NCI-H1694 (cell line): ENCODE measurements around the gene FERMT2.
"Not testable (repeated sequence)": the region's sequence is repeated elsewhere in the genome, so short reads cannot be mapped to it uniquely, and the experiment has no call there.

Source experiments
- DNase-seq: peaks from one replicate; lab custom pipeline; 2025; lab: John Stamatoyannopoulos, UW

Gene FERMT2

GRCh38 chr14:52944254-52944653 lies 6.6 kb downstream of the FERMT2 start:
- no peak for DNase-seq

- DNase-seq, result no peak
These were observed 11.4 kb downstream of the FERMT2 start for GRCh38 chr14:52939427-52939826.

- DNase-seq, result no peak
These were observed 13.0 kb downstream of the FERMT2 start for GRCh38 chr14:52937869-52938268.

GRCh38 chr14:52937306-52937705 lies 13.5 kb downstream of the FERMT2 start:
- DNase-seq, result no peak

- DNase-seq, result no peak
These were observed 14.4 kb downstream of the FERMT2 start for GRCh38 chr14:52936437-52936836.

- DNase-seq, result no peak
These were observed 15.0 kb downstream of the FERMT2 start for GRCh38 chr14:52935833-52936232.

- DNase-seq, result no peak
These were observed 16.1 kb downstream of the FERMT2 start for GRCh38 chr14:52934762-52935161.

GRCh38 chr14:52929192-52929807 lies 21.6 kb downstream of the FERMT2 start:
- no peak for DNase-seq

- DNase-seq, result peak; percentile 69
These were observed 23.9 kb downstream of the FERMT2 start for GRCh38 chr14:52926953-52927352.

- no peak for DNase-seq
These were observed 26.8 kb downstream of the FERMT2 start for GRCh38 chr14:52923902-52924575.

GRCh38 chr14:52922656-52923055 lies 28.2 kb downstream of the FERMT2 start:
- no peak for DNase-seq

GRCh38 chr14:52922059-52922458 lies 28.8 kb downstream of the FERMT2 start:
- no peak for DNase-seq

GRCh38 chr14:52920411-52920810 lies 30.4 kb downstream of the FERMT2 start:
- not testable (repeated sequence) for DNase-seq

- no peak for DNase-seq
These were observed 30.9 kb downstream of the FERMT2 start for GRCh38 chr14:52919971-52920370.

GRCh38 chr14:52918486-52918885 lies 32.4 kb downstream of the FERMT2 start:
- no peak for DNase-seq

GRCh38 chr14:52917735-52918134 lies 33.1 kb downstream of the FERMT2 start:
- DNase-seq, result no peak

GRCh38 chr14:52914295-52914694 lies 36.6 kb downstream of the FERMT2 start:
- no peak for DNase-seq

- DNase-seq, result no peak
These were observed 37.6 kb downstream of the FERMT2 start for GRCh38 chr14:52913271-52913670.

- peak; percentile 24 for DNase-seq
These were observed 38.9 kb downstream of the FERMT2 start for GRCh38 chr14:52911904-52912303.

- DNase-seq, result no peak
These were observed 40.3 kb downstream of the FERMT2 start for GRCh38 chr14:52910572-52910971.

GRCh38 chr14:52907949-52908348 lies 42.9 kb downstream of the FERMT2 start:
- DNase-seq, result no peak

- DNase-seq, result no peak
These were observed 44.7 kb downstream of the FERMT2 start for GRCh38 chr14:52906141-52906601.

GRCh38 chr14:52902971-52903619 lies 47.8 kb downstream of the FERMT2 start:
- DNase-seq, result no peak
